Activated CD4-positive, alpha-beta T cell treated with anti-CD3 and anti-CD28 coated beads, Interleukin-2, amount 50 U/mL, for 1 hour (primary cell): ENCODE data around the gene MEG3.
"Not testable (repeated sequence)": the region's sequence is repeated elsewhere in the genome, so short reads cannot be mapped to it uniquely, and the experiment has no call there.

Experiments
- DNase-seq: peaks from one replicate; pipeline ENCODE4 v3.0.0-alpha.2; 2020

MEG3 gene

GRCh38 chr14:100789460-100790417 is 36.2 kb upstream of the MEG3 start:
- DNase-seq, result no peak

GRCh38 chr14:100790502-100791347 is 35.2 kb upstream of the MEG3 start:
- DNase-seq, result no peak

GRCh38 chr14:100791348-100791735 is 34.6 kb upstream of the MEG3 start:
- DNase-seq, result no peak

GRCh38 chr14:100791995-100792394 is 33.9 kb upstream of the MEG3 start:
- DNase-seq, result no peak

- DNase-seq, result no peak
Observed at GRCh38 chr14:100796946-100797345, 29.0 kb upstream of the MEG3 start.

GRCh38 chr14:100800041-100800440 is 25.9 kb upstream of the MEG3 start:
- DNase-seq, result no peak

- DNase-seq, result not testable (repeated sequence)
Observed at GRCh38 chr14:100801433-100801832, 24.5 kb upstream of the MEG3 start.

GRCh38 chr14:100802179-100802578 is 23.7 kb upstream of the MEG3 start:
- DNase-seq, result no peak

- DNase-seq, result no peak
Observed at GRCh38 chr14:100802766-100803165, 23.2 kb upstream of the MEG3 start.

- no peak for DNase-seq
Observed at GRCh38 chr14:100803226-100803625, 22.7 kb upstream of the MEG3 start.

- DNase-seq, result no peak
Observed at GRCh38 chr14:100803676-100804075, 22.2 kb upstream of the MEG3 start.

GRCh38 chr14:100804138-100804537 is 21.8 kb upstream of the MEG3 start:
- no peak for DNase-seq

GRCh38 chr14:100804558-100805309 is 21.2 kb upstream of the MEG3 start:
- no peak for DNase-seq

GRCh38 chr14:100806386-100806785 is 19.5 kb upstream of the MEG3 start:
- no peak for DNase-seq

GRCh38 chr14:100807496-100807895 is 18.4 kb upstream of the MEG3 start:
- DNase-seq, result no peak

GRCh38 chr14:100807979-100808734 is 17.8 kb upstream of the MEG3 start:
- no peak for DNase-seq

GRCh38 chr14:100810435-100810834 is 15.5 kb upstream of the MEG3 start:
- DNase-seq, result no peak

- DNase-seq, result no peak
Observed at GRCh38 chr14:100810861-100811461, 15.0 kb upstream of the MEG3 start.

- DNase-seq, result no peak
Observed at GRCh38 chr14:100813291-100813690, 12.6 kb upstream of the MEG3 start.

GRCh38 chr14:100815478-100816285 is 10.2 kb upstream of the MEG3 start:
- DNase-seq, result no peak
